Measurements from ENCODE around the gene RUSC2. TPM values are rescaled to one million over a fixed set of nuclear protein-coding genes. Genes with fewer than 3 reads are reported as not detected.

RUSC2 gene
- total RNA-seq, 2 experiments from 2014 or later, result 1.6 to 1.8 TPM

DNA sequence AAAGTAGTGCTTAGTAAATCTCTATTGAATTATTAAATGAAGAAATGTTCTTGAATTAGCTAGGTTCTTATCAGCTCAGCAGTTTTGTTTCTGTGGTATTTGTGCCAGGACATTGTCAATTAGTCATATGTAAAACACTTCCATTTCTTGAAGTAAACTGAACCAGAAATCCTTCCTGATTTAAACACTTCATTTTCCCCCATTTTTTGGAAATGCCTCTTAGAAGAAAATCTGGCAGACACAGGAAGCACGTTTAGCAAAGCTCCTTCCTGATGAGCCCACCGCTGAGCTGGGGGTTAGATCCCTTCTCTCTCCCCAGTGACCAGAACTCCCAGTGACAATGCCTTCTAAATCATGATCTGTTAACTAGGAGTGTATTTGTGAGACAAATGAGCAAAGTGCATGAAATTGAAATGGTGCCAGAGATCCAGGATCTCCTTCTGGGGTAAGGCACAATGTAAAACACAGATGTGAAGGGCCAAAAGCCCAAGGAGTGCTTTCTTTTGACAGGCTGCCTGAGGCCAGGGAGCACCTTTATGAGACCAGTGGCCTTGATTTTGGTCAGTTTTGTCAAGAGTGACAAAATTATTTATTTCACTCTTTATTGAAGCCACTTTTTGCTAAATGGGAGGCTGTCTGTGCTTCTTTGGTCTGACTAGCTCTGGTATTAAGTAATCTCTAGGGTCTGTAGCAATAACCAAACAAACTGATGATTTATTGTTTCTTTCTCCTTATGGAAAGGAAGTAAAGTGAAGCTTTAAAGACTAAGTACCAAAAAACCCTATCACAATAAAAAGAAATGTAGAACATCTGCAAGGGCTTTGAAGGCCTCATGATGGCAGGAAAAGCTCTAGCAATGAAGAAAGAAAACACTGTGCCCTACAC, 25.5 kb upstream of the RUSC2 start:
- H3K4me1 ChIP-seq (ENCODE audit: insufficient read depth, low read length), result no peaks in the 10 kb centered on the region
- intact Hi-C loops (cut with DNase I, micrococcal nuclease), result no loop called here
- DNase-seq, result no peak
- no peaks in the 10 kb centered on the region for H3K36me3 ChIP-seq (ENCODE audit: insufficient read depth, low read length)
- H3K27ac ChIP-seq (ENCODE audit: low read depth in 1 of 2, low read length in 2 of 2), result no peak overlapping the region
- H3K27me3 ChIP-seq (ENCODE audit: control insufficient read depth in 1 of 2, insufficient read depth in 2 of 2, low read length in 2 of 2), result peaks cover 0 to 17% of the 10 kb centered on the region in 2 experiments
- H3K4me3 Mint-ChIP-seq, result no peak overlapping the region
- TF ChIP-seq, protein P1, sequence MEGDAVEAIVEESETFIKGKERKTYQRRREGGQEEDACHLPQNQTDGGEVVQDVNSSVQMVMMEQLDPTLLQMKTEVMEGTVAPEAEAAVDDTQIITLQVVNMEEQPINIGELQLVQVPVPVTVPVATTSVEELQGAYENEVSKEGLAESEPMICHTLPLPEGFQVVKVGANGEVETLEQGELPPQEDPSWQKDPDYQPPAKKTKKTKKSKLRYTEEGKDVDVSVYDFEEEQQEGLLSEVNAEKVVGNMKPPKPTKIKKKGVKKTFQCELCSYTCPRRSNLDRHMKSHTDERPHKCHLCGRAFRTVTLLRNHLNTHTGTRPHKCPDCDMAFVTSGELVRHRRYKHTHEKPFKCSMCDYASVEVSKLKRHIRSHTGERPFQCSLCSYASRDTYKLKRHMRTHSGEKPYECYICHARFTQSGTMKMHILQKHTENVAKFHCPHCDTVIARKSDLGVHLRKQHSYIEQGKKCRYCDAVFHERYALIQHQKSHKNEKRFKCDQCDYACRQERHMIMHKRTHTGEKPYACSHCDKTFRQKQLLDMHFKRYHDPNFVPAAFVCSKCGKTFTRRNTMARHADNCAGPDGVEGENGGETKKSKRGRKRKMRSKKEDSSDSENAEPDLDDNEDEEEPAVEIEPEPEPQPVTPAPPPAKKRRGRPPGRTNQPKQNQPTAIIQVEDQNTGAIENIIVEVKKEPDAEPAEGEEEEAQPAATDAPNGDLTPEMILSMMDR (IDR thresholded peaks at IDR 0.05), result no peak
- H3K4me3 ChIP-seq (ENCODE audit: low read length), result no peak overlapping the region
- CTCF ChIA-PET, result no interaction called here
- H3K4me1 Mint-ChIP-seq (ENCODE audit: low read depth), result no peaks in the 10 kb centered on the region
- no peak for ATAC-seq (ENCODE audit: poor library complexity)
- POLR2A ChIA-PET, result no interaction called here
- H3K27ac Mint-ChIP-seq, result no peak overlapping the region
- peaks cover 12 to 20% of the 10 kb centered on the region in 2 experiments for H3K9me3 ChIP-seq (ENCODE audit: control insufficient read depth in 1 of 2, insufficient read depth in 1 of 2, low read length in 2 of 2)
- H3K36me3 Mint-ChIP-seq (ENCODE audit: low read depth), result no peaks in the 10 kb centered on the region
- peaks cover 53% of the 10 kb centered on the region for H3K27me3 Mint-ChIP-seq
- peaks cover 8% of the 10 kb centered on the region for H3K9me3 Mint-ChIP-seq

- no peaks in the 10 kb centered on the region for H3K9me3 ChIP-seq (ENCODE audit: control insufficient read depth in 1 of 2, insufficient read depth in 1 of 2, low read length in 2 of 2)
- H3K27ac ChIP-seq (ENCODE audit: low read depth in 1 of 2, low read length in 2 of 2), result no peak overlapping the region
- H3K4me1 ChIP-seq (ENCODE audit: insufficient read depth, low read length), result no peaks in the 10 kb centered on the region
- ChIA-PET CTCF (interaction anchor here (1.3 kb wide), 1 partner anchor 141 kb away, joined by 3 read pairs; no protein-coding TSS in a partner anchor), POLR2A (no interaction called here)
- TF ChIP-seq, protein P1 (IDR thresholded peaks at IDR 0.05), result no peak
- Mint-ChIP-seq H3K27ac (no peak overlapping the region), H3K36me3 (ENCODE audit: low read depth) (no peaks in the 10 kb centered on the region), H3K27me3 (peaks cover 43% of the 10 kb centered on the region), H3K4me1 (ENCODE audit: low read depth) (no peaks in the 10 kb centered on the region), H3K4me3 (no peak overlapping the region), H3K9me3 (no peaks in the 10 kb centered on the region)
- intact Hi-C loops (cut with DNase I, micrococcal nuclease), result no loop called here
- H3K4me3 ChIP-seq (ENCODE audit: low read length), result no peak overlapping the region
- H3K36me3 ChIP-seq (ENCODE audit: insufficient read depth, low read length), result no peaks in the 10 kb centered on the region
- H3K27me3 ChIP-seq (ENCODE audit: control insufficient read depth in 1 of 2, insufficient read depth in 2 of 2, low read length in 2 of 2), result no peaks in the 10 kb centered on the region
- DNase-seq, result no peak
- ATAC-seq (ENCODE audit: poor library complexity), result no peak
Measured at GRCh38 chr9:35470340-35470739, 19.6 kb upstream of the RUSC2 start.

DNA sequence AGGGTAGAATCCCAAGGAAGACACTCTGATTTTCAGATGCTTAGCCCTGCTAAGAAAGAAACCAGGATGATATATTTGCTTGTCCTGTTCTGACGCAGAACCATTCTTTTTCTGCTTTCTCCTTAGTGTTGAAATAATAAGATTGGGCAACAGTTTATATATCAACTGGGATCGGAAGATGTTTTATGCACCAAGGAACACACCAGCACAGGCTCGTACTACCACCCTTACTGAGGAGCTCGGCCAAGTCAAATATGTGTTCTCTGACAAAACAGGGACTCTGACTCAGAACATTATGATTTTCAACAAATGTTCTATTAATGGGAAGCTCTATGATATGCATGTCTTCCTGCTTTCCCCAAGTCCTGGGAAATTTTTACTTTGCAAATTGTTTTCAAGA, 19.0 kb upstream of the RUSC2 start:
- POLR2A ChIA-PET, result no interaction called here
- H3K27me3 Mint-ChIP-seq, result peaks cover 47% of the 10 kb centered on the region

More for the DNA sequence above, 19.0 kb upstream of the RUSC2 start:
- no peak for ATAC-seq (ENCODE audit: poor library complexity)
- Mint-ChIP-seq H3K36me3 (ENCODE audit: low read depth) (no peaks in the 10 kb centered on the region), H3K9me3 (no peaks in the 10 kb centered on the region), H3K4me1 (ENCODE audit: low read depth) (no peaks in the 10 kb centered on the region), H3K27ac (no peak overlapping the region), H3K4me3 (no peak overlapping the region)
- Histone ChIP-seq H3K9me3 (ENCODE audit: control insufficient read depth in 1 of 2, insufficient read depth in 1 of 2, low read length in 2 of 2) (no peaks in the 10 kb centered on the region), H3K4me3 (ENCODE audit: low read length) (no peak overlapping the region), H3K27ac (ENCODE audit: low read depth in 1 of 2, low read length in 2 of 2) (no peak overlapping the region), H3K4me1 (ENCODE audit: insufficient read depth, low read length) (no peaks in the 10 kb centered on the region), H3K27me3 (ENCODE audit: control insufficient read depth in 1 of 2, insufficient read depth in 2 of 2, low read length in 2 of 2) (no peaks in the 10 kb centered on the region), H3K36me3 (ENCODE audit: insufficient read depth, low read length) (no peaks in the 10 kb centered on the region)
- no peak for DNase-seq
- CTCF ChIA-PET, result interaction anchor here (1.3 kb wide), 1 partner anchor 140 kb away, joined by 3 read pairs; no protein-coding TSS in a partner anchor
- TF ChIP-seq, protein P1 (IDR thresholded peaks at IDR 0.05), result no peak
- intact Hi-C loops (cut with DNase I, micrococcal nuclease), result no loop called here

Data from CD4-positive, alpha-beta T cell (primary cell).